Stimulated activated CD4-positive, alpha-beta T cell treated with anti-CD3 and anti-CD28 coated beads, Interleukin-4, amount 100 ng/mL, for 24 hours (primary cell): ENCODE data around the gene ITIH5.

Source experiments
- DNase-seq: peaks from one replicate; pipeline ENCODE4 v3.0.0-alpha.2; 2020

Gene ITIH5

GRCh38 chr10:7625836-7626235, 40.9 kb downstream of the ITIH5 start:
- no peak for DNase-seq

DNA sequence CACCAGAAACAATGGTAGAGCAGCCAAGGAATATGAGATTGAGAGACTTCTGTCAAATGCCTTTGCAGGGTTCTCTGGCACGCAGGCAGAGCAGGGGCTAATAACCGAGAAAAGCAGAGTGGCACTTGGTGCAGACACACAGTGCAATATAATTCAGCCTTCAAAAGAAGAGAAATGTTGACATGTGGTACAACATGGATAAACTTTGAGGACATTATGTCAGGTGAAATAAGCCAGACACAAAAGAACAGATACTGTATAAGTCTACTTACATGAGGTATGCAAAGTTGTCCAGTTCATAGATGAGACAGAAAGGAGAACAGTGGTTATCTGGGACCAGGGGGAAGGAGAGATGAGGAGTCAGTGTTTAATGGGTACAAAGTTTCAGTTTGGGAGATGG, 41.8 kb downstream of the ITIH5 start:
- no peak for DNase-seq

GRCh38 chr10:7622969-7623368, 43.8 kb downstream of the ITIH5 start:
- DNase-seq, result no peak

GRCh38 chr10:7618461-7618860, 48.3 kb downstream of the ITIH5 start:
- no peak for DNase-seq

GRCh38 chr10:7611909-7612308, 54.9 kb downstream of the ITIH5 start:
- DNase-seq, result no peak

GRCh38 chr10:7610651-7611389, 55.9 kb downstream of the ITIH5 start:
- DNase-seq, result no peak

DNA sequence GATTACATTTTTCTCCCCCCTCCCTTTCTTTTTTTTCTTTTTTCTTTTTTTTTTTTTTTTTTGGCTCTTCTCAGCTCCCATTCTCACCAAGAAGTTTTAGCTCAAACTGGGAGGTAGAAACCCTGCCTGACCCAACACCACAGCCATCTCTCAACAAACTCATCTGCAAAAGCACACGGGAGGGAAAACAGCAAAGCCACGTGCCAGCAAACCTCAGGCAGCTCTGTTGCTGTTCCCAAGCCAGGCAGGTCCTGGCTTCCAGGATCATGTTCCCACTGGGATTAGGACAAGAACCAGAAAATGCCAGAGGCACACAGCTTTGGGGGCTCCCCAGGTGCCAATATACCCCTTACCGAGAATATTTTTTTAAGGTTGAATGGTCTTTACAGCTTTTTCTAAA, 56.7 kb downstream of the ITIH5 start:
- DNase-seq, result no peak

DNA sequence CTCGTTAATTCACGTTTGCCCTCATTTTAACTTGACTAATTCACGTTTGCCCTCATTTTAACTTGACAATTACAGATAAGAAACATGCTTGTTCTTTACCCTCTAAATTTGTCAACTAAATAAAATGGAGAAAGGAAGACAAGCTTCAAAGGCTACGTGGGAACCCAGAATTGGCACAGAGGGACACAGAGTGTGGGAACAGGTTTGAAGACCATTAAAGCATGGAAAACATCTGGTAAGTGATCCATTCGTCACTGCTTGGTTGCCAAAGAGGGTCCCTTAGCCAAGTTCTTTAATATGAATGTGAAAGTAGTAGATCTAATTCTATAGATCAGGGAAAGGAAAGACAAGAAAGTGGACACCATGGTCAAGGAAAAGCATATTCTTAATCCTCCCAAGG, 57.2 kb downstream of the ITIH5 start:
- no peak for DNase-seq

DNA sequence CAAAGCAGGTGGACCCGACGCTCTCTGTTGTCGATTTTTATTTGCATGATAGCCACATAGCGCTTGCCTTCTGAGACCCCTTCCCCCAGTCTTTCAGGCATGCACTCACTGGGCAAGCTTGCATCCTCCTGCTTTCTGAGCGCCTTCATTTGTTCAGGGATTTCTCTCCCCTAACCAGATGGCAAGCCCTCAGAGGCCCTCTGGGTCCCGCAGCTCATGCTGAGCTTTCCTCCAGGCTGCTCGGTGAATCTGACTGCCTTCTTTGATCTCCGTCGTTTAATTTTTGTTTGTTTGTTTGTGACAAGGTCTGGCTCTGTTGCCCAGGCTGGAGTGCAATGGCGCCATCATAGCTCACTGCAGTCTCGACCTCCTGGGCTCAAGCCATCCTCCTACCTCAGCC, 58.8 kb downstream of the ITIH5 start:
- DNase-seq, result no peak

- DNase-seq, result no peak
Measured at GRCh38 chr10:7606951-7607404, 59.8 kb downstream of the ITIH5 start.

GRCh38 chr10:7605565-7606295, 61.0 kb downstream of the ITIH5 start:
- no peak for DNase-seq

- DNase-seq, result no peak
Measured at GRCh38 chr10:7601023-7601656, 65.6 kb downstream of the ITIH5 start.

GRCh38 chr10:7598771-7599170, 68.0 kb downstream of the ITIH5 start:
- no peak for DNase-seq

DNA sequence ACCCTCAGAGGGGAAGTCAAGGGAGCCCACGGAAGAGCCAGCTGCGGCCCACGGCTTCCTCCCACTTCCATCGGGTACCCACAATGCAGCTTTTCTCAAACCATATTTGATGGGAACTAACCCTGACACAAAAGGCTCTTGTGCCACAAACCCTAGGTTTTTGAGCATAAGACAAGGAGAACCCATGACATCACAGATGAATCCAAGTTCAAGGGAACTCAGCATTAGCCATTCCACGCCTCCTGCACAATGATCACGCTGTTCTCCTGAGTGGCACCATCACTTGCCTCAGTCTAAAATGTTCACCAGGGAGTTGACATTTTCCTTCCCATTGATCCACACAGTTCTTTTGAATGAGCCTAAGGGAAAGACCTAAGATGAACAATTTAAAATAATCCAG, 70.4 kb downstream of the ITIH5 start:
- no peak for DNase-seq

- no peak for DNase-seq
Measured at GRCh38 chr10:7593905-7594304, 72.9 kb downstream of the ITIH5 start.

DNA sequence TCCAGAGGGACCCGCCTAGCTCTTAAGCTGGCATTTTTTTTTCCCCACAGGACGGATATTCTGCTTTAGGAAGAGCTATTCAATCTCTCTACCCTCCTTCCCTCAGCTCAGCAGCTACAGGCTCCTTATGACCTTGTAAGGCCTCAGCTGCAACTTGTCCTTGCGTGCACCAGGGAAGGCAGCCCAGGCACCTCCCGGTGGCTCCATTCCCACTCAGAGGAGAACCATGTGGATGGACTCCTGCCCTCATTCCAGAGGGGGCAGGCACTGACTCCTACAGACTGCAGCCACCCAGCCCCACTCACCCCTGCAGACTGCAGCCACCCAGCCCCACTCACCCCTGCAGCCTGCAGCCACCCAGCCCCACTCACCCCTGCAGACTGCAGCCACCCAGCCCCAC, 73.7 kb downstream of the ITIH5 start:
- no peak for DNase-seq

DNA sequence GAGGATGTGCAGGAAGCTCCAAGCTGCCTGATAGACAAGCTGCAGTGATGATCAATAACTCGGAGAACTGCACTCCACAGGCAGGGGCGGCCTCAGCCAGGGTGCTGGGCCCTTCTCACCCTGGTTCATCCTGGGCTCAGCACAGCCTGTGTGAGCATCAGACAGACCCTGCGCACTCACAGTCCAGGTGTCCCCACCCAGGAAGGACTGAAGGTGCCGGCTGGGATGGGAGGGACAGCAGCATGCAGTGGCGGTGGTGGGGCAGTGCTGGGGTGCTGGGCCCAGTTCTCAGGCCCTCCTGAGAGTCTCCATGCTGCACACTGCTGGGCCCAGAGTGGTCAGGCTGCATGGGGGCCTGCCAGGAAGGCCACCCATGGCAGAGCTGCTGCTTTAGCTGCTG, 74.1 kb downstream of the ITIH5 start:
- no peak for DNase-seq

DNA sequence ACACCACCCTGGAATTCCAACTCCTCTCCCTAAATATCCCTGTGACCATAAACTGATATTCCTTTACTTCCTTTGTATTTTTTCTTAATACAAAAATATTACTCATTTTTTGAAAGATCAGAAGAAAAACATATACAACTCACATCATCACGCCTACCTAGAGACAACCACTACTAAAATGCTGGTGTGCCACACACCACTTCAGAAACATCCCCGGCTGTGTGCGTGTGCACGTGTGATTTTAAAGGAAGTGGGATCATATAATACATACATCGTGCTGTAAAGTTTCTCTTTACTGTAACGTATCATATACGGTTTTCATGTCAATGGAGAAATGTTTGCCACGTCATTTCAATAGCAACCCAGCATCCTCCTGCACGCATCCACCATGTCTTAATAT, 76.5 kb downstream of the ITIH5 start:
- DNase-seq, result no peak

DNA sequence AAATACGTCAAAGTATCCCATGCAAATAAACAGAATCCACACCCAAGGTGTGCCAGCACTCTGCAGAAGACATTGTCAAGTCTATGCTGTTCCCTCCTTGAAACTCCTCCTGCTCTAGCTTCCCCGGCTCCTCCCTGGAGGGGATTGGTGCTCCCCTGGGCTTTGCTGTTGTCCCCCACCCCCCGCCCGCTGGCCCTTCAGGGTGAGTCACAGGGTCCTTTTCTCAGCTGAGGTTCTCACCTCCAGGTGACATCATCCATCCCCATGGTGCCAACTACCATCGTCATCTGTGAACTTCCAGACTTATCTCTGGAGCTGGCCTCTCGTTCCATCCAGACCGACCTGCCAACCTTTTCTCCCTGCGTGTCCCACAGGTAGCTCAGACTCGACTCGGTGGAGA, 77.0 kb downstream of the ITIH5 start:
- DNase-seq, result no peak

GRCh38 chr10:7587865-7588188, 78.9 kb downstream of the ITIH5 start:
- no peak for DNase-seq

DNA sequence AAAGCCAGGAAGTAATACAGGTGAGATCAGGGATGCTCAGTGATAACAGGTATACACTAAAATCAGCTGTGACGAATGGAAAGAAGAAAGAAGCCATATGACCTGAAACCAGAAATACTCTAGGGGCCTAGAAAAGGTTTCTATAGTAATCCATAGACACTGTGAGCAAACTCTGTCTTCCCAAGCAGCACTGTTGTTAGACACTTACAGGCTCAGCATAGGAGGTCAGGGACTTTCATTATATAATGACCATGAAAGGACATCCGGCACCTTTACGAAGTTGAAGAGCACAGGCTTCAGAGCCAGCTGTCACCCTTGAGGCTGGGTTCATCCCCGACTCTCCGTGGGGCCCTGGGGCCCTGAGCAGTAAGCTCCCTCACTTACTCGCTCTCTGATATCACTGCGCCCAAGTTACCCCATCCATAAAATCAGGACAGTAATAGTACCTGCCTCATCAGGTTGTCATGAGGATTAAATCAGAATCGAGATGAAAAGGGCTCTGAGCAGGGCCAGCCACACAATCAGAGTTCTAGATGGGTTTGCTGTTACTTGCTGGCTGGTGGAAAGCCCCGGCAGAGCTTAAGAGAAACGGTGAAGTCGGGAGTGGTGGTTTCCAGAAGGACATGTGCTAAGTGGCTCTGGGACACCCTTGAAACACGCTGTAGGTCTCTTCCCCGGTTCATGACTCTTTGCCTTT, 79.5 kb downstream of the ITIH5 start:
- no peak for DNase-seq

GRCh38 chr10:7585228-7585627, 81.5 kb downstream of the ITIH5 start:
- DNase-seq, result no peak

DNA sequence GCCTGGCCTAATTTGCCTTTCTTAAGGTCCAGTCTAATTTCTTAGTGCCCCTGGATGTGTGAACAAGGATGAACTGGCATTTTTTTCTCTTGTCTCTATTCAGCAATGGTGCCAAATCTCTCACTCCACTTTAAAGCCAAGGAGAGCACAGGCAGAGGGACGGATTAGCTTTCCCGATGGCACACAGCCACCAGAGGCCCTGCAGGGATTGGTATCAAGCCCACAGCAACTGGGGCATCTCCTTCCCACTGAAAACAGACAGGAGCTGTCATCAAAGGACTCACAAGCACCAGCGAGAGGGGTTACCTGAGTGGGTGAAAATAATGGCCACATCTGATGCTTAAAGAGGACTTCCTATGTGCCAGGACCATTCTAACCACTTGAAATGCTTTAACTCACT, 83.1 kb downstream of the ITIH5 start:
- DNase-seq, result no peak

DNA sequence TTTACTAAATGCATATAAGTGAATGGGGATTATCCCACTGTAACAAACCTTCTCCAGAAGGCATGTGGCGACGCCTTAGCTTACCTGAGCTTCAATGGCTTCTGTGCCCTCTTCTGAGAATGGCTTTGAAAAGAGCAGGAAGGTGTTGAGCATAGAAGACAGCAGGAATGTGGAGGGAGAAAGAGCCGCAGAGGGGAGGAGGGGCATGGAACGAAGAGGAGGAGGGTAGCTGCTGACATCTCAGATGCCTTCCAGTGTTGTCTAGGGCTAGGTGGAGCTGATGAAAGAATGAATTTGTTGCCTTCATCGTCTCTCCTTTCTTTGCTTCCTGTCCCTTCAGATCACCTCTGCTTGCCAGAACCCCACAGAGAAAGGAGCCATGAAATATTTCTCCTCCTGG, 86.2 kb downstream of the ITIH5 start:
- DNase-seq, result no peak
